IPS-11a (cell line): ENCODE measurements around the gene C16orf92.

Source experiments
- H3K4me3 ChIP-seq: one replicate; pipeline ENCODE4 v1.5.1; 2013; ENCODE audit warnings: low read depth, low read length, control low read depth

C16orf92 gene

DNA sequence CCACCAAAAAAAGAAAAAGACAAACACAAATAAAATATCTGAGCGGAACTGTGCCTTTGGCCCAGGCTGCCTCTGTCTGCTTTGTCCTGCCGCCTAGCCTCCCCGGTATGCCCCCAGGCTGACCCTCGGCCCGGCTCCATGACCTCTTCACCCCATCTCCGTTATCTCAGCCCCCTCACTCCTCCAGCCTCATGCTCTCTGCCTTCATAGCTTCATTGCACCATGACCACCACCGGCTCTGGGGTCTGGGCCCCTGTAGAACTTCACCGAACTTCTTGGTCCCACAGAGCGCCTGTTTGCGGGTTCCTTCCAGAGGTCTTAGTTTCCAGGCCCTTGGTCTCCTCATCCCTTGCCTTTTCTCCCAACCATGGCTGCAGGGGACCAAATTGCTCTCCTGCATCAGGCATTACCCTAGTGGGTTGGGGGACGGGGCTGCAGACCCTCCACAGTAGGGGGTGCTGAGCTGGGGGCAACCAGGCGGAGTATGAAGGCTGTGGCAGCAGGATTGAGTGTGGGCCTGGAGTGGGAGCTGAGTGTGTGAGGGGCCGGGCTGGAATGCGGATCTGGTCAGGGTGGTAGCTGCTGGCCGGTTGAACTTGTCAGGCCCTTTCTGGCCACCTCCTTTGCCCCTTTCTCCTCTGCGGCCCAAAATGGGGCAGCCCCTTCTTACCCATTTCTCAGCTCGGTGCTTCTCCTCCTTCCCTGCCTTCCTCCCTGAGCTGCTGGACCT lies 34.5 kb upstream of the C16orf92 start:
- no peak overlapping the region for H3K4me3 ChIP-seq

DNA sequence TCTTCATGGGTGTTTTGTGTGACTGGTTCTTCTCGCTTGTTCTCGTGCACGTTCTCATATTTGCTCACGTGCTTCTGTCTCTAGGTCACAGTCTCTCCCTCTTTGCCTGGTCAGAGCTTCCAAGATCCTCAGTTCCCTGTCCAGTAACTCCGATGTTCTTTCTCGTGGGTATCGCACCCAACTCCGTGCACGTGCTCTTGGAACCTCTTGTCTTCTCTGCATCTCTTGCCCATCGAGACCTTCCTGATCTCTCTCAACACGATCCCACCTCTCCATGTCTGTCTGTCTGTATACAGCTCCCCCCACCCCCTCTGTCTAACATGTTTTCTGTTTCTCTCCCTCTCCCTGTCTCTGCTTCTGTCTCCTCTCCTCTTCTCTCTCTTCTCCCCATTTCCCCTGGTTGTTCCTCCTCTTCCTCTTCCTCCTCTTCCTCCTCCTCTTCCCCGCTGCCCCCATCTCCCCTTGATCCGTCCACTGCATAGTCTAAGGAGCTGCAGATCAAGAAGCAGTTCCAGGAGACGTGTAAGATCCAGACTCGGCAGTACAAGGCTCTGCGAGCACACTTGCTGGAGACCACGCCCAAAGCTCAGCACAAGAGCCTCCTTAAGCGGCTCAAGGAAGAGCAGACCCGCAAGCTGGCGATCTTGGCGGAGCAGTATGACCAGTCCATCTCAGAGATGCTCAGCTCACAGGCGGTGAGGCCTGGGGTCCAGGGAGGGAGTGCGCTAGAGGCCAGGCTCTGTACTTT lies 33.7 kb upstream of the C16orf92 start:
- H3K4me3 ChIP-seq, result no peak overlapping the region

DNA sequence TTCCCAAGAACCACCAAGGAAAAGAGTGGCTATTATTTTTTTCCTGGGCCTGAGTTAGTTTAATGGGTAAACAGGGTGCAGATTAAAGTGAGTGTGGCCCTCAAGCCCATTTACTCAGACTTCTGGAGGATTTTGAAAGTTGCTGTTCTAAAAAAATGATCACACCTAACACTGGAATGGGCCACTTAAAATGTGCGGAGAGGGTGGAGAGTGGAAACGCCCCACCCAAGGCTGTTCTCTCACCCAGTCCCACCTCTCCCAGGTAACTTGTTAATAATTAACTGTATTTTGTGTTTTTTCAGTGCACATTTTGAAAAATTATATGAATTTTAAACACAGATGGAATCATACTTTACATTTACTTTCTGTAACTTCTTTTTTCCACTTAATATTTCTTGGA lies 33.0 kb upstream of the C16orf92 start:
- H3K4me3 ChIP-seq, result no peak overlapping the region

DNA sequence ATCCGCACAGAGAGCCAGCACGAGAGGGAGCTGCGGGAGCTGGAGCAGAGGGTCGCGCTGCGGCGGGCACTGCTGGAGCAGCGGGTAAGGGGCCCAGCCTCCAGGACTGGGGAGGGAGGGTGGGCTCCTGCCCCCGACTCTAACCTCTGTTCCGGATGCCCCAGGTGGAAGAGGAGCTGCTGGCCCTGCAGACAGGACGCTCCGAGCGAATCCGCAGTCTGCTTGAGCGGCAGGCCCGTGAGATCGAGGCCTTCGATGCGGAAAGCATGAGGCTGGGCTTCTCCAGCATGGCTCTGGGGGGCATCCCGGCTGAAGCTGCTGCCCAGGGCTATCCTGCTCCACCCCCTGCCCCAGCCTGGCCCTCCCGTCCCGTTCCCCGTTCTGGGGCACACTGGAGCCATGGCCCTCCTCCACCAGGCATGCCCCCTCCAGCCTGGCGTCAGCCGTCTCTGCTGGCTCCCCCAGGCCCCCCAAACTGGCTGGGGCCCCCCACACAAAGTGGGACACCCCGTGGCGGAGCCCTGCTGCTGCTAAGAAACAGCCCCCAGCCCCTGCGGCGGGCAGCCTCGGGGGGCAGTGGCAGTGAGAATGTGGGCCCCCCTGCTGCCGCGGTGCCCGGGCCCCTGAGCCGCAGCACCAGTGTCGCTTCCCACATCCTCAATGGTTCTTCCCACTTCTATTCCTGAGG lies 32.0 kb upstream of the C16orf92 start:
- no peak overlapping the region for H3K4me3 ChIP-seq

DNA sequence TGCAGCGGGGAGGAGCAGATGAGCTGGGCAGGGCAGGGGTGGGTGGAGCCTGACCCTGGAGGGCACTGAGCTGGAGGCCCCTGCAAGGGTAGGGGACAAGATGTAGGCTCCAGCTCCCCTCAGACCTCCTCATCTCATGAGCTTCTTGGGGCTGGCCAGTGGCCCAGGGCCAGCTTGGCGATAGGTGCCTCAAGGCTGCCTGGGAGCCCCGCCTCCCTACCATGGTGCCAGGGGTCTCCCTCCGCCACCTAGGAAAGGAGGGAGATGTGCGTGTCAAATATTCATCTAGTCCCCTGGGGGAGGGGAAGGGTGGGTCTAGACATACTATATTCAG lies 31.5 kb upstream of the C16orf92 start:
- H3K4me3 ChIP-seq, result no peak overlapping the region

DNA sequence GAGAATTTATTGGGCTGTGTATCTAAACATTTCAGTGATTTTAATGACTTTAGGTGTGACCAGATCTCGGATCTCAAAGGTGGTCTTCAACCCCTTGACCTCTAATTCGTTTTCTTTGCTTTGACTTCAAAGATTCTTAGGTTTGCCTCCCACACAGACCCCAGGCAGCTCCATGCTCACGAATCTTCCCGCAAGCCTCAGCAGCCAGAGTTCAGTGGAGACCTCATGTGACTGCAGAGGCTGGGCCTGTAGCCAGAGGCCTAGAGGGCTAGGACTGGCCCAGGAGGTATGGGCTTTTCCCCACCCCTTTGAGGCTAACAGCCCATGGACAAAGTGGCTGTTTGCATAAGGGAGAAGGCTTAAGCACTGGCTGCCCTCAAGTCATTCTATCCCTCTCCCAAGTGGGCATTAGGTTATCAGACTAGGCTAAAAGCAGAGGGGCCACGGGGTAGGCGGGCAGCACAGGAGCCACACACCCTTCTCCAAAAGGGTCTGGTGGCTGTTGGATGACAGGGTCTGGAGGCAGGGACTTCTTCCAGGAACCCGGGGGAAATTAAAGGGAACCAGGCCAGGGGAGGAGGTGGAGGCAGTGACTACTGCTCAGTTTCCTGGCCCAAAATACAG lies 30.5 kb upstream of the C16orf92 start:
- no peak overlapping the region for H3K4me3 ChIP-seq

DNA sequence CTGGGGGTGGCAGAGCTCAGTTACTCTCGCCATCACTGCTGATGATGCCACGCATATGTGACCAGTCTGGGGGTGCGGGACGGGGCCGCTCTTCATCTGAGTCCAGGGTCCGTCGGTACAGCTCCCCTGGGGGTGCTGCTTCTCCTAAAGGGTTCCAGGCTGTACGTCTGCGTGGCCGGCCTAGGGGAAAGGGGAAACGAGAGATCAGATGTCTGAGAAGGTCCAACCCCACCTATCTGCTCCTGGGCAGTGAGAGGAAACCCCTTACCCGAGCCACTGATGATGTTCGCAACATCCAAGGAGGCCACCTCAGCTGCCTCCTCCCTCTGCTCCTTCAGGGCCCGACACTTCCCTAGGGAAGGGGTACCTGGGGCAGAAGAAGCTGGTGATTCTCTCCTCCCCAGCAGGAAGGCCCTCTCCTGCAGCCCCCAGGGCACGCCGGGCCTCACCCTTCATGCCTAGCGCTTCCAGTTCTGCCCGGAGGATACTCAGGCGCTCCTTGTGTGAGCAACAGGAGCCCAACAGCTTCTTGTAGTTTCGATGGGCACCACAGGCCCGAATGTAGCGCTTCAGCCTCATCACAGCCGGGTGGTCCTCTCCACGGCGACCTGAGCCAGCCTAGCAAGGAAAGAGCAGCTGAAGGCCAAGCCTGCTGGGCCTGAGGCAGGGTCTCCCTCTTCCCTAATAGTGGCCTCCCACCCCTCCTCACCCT lies 29.7 kb upstream of the C16orf92 start:
- H3K4me3 ChIP-seq, result no peak overlapping the region

DNA sequence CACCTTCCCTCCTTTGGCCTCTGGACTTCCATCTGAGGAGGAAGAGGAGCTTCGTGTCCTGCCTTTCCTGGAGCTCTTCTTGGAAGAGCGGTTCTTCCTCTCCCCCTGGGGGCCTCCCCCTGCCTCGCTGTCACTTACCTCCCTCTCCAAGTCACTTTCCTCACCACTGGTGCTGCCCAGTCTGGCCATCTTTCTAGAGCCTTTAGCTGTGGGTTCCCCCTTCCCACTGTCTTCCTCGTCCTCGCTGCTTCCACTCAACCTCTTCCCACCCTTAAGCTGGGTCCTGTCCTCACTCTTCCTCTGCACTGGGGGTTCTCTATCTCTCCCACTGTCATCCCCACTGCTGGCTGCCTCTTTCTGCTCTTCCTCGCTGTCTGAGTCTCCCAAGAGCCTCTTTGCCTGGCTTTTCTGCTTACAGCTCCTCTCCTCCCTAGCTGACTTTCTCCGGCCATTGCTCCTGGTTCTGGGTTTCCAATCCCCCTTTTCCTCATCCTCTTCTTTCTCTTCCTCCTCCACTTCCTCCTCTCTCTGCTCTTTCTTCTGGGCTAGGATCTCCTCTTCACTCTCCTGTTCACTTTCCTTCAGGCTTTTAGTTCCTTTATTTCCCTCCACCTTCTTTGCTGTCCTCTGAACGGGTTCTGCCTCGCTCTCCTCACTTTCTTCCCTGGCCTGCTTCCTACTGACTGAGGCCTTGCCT lies 28.9 kb upstream of the C16orf92 start:
- no peak overlapping the region for H3K4me3 ChIP-seq

DNA sequence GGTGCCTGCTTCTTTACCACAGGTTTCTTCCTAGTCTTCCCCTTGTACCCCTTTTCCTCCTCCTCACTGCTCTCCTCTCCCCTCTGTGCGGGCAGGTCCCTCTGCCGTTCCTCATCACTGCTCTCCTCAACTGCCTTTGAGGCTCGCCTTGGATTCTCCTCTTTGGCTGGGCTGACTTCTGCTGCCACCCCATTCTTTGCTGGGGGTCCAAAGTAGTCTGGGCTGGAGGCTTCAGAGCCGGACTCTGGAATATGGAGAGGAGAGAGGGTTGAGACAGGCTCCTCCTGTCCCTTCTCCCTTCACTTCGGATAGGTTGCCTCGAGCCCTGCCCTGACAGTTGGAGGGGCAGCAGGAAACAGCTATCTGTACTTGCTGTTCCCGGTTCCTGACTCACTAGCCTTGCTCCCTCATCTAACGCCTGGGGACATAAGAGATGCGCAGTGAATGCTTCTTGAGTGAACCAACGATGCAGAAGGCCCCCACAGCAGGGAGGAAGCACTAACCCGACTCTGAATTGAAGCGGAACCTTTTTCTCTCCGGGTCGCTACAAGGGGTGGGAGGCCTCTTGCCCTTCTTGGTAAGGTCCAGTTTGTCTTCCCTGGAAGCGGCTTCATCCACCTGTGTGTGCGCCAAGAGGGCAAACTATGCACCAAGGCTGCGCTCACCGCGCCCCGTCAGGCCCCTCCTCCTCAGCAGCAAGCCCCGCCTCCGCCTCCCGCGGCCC lies 28.2 kb upstream of the C16orf92 start:
- peak overlapping the region; percentile 71 for H3K4me3 ChIP-seq

DNA sequence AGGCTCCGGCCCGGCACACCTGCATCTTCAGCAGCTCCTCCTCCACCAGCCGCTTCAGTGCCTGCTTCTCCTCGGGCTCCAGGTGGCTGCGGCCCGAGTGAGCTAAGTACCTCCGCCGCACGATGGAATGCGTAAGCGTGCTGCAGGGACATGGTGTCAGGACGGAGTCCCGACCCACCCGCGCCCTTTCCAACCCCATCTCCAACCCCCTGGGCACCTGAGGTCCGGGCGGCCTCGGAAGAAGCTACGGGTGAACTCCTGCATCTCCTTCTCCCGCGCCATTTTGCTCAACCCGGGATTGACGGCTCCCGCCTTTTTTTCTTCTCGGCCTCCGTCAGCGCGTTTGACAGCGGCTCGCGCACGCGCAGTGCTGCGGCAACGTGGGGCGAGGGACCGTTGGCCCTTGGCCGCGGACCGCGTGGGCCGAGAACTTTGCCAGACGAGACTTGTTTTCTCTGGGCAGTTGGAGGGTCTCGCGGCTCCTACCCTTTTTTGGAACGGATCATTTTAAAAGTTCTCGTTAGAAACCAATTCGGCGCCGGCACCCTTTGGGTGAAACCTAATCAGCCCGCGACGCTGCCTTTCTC lies 27.6 kb upstream of the C16orf92 start, which contains the start of gene HIRIP3:
Gene HIRIP3 (minus strand): TSS at position 294 of the 587 bp plus-strand sequence. CDS start 12 bp downstream, at position 282.
- peak within 1 kb of the TSS; percentile 71 for H3K4me3 ChIP-seq

DNA sequence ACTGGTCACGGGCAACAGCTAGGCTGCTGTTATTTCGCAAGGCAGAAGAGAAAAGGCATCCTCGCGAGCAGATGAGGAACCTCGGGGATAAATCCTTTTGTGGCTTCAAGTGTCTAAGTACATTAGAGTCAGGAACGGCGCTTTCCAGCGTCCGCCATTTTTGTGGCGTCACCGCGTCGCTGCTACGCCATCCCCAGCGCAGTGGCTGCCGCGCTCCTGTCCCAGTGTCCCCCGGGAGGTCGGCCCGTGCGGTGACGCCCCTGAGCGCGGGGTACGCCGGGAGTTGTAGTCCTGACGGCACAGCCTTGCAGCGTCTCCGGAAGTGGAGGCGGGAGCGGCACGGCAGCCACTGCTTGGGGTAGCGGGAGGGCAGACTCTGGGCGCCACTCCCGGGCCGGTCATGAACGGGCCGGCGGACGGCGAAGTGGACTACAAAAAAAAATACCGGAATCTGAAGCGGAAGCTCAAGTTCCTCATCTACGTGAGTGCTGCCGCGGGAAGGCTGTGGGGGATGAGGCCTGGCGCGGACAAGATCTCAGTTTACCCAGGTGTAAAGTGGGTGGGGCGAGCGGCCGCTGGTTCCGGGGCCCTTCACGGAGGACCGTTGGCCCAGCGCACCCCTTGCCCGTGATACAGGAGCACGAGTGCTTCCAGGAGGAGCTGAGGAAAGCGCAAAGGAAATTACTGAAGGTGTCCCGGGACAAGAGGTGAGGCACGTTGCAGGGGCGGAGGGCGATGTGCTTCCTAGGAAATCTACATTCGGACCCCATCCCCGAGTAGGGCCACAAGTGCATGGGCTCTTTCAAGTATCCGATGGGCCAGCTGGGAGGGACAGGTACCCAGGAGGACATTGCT lies 26.9 kb upstream of the C16orf92 start, which contains the start of gene INO80E:
Gene INO80E (plus strand): TSS at position 331 of the 855 bp plus-strand sequence. CDS start 70 bp downstream, at position 401.
- H3K4me3 ChIP-seq, result peak within 1 kb of the TSS; percentile 71

DNA sequence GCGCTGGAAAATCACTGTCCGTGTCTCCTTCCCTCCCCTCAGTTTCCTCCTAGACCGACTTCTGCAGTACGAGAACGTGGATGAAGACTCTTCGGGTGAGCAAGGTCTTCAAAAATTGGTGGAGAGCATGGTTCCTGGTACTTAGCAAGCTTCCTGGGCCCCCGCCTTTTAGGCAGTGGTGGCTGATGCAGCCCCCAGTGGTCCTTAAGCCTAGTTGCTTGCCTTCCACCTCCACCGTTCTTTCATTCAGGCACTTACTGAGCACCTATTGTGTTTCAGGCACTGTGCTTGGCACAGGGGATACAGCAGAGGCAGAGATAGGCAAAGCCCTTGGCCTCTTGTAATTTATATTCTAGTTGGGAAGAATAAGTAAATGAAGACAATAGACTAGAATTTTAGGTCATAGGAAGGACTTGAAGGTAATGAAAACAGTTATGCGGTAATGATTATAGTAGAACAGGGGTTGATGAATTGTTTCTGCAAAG lies 26.2 kb upstream of the C16orf92 start:
- peak overlapping the region; percentile 71 for H3K4me3 ChIP-seq

DNA sequence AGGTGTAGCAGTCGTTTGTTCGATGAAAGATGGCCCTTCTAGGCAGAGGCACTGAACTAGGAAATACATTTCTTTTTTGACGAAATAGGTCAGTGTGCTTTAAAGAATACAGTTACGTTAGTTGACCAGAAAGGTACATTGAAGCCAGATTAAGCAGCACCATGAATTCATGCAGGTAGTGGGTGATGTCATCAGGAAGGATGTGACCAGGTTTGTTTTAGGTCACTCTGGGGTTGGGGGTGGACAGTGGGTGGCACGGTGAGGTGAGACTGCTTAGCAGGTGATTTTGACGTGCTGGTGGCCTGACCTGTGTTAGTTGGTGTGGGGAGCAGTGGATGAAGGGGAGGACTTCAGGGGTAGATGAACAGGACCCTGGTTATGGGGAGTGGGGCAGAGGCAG lies 23.4 kb upstream of the C16orf92 start:
- no peak overlapping the region for H3K4me3 ChIP-seq

DNA sequence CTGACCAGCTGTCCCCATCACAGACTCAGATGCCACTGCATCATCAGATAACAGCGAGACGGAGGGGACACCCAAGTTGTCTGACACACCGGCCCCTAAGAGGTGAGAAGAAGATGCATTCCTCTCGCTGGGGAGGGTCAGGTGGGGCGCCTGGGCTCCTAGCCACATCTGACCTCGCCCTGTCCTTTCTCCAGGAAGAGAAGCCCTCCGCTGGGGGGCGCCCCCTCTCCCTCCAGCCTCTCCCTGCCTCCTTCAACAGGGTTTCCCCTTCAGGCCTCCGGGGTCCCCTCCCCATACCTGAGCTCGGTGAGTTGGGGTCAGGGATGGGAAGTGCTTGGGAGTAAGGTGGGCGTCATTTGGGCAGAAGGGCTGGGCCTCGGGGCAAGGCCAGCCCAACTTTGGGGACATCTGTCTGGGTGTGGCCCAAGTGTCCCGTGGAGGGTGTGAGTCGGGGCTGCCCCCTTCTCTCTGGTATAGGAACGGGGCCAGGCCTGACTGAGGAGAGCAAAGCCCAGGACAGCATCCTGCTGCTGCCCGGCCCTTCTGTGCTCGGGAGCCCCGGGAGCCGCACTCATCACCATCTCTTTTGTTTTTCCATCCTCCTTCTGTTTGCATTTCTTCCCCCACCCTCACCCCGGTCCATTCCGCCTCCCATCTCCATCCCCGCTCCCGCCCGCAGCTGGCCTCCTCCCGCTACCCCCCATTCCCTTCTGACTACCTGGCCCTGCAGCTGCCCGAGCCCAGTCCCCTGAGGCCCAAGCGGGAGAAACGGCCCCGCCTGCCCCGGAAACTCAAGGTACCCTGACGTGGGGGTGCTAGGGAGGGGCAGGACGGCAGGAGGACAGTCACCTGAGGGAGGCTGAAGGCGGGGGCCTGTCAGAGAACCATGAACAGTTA lies 22.0 kb upstream of the C16orf92 start:
- H3K4me3 ChIP-seq, result no peak overlapping the region

DNA sequence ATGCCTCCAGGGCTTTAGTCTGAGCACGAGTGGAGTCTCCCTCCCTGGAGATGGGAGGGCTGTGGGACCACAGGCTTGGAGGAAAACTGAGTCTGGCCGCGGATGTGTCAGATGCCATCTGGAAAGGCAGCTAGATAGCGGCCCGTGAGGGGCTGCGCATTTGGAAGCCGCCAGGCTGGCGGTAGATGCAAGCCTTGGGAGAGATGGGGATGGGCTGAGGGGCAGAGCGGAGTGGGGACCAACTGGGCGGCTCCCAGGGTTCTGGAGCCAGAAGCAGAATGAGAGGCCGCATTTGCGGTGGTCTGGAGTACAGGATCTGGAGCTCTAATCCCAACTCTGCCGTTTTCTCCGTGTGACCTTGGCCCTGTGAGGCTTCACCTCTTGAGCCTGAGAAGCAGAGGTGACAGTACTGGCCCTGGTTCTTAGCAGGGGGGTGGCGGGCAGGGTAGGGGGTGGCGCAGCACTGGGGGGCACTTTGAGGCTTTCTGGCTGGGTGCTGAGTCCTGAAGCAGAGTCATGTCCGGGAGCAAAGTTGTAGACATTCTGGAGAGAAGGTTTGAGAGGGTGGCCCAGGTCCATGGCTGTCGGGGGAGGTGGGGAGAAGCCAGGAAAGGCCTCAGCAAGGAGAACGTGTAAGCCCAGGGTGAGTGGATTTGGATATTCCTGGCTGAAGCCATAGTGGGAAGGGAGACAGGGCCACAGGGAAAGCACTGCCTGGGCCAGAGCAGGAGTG lies 20.2 kb upstream of the C16orf92 start:
- H3K4me3 ChIP-seq, result no peak overlapping the region

DNA sequence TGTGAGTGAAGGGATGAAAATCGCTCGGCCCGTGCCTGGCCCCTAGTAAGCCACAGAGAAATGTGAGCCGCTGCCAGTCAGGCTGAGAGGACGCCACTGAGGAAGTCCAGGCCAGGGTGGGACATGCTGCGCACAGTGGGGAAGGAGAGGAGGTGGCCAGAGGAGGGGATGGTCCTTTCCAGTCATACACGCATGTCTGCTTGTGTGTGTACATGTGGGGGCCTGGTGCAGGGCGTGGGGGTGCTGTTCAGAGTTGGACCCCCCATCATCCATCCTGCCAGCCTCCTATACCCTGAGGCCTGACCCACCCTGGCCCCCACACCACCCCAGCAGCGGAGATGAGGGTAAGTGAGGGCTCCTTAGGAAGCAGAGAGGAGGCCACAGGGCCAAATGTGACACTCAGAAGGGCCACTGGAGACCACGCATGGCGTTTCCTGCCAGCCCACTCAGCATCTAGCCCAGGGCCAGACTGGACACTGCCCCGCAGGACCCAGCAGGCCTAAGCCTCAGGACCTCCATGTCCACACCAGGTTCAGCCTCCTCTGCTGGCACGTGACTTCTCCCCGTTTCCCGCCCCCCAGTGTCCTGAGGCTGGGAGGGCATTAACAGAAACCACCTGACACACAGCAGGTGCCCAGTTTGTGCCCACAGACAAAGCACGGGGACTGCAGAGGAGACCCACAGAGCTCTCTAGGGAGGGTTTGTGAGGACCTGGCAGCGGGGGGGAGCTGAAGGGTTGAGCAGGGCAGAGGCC lies 19.2 kb upstream of the C16orf92 start:
- no peak overlapping the region for H3K4me3 ChIP-seq
